ENCODE results near the gene PPRC1. TPM values are rescaled to one million over a fixed set of nuclear protein-coding genes. Genes with fewer than 3 reads are reported as not detected.

The PPRC1 gene
- total RNA-seq: 10 to 100 TPM; 19.8 to 24.4 TPM

GRCh38 chr10:102132563-102133372 is at the start of gene PPRC1:
TSS of gene PPRC1 (plus strand) at chr10:102133040. CDS start at chr10:102133069, 29 bp downstream.
- intact Hi-C loops (cut with DNase I): no loop called here
- under 1% methylated on average over 62 of the region's 64 CpGs for WGBS

GRCh38 chr10:102083541-102083940 is 49.3 kb upstream of the PPRC1 start:
- Histone ChIP-seq H3K36me3 (no peaks in the 10 kb centered on the region), H3K4me3 (no peak overlapping the region), H3K27ac (no peak overlapping the region), H3K4me1 (replicated peaks) (no peaks in the 10 kb centered on the region), H3K9me3 (no peaks in the 10 kb centered on the region), H3K27me3 (replicated peaks; ENCODE audit: insufficient read depth) (no peaks in the 10 kb centered on the region)
- intact Hi-C loops (cut with DNase I): no loop called here
- TF ChIP-seq CTCF (IDR thresholded peaks at IDR 0.05) (no peak), POLR2AphosphoS5 (IDR thresholded peaks at IDR 0.05) (no peak), POLR2A (IDR thresholded peaks at IDR 0.05) (no peak)
- DNase-seq (ENCODE audit: low spot score): no peak
- 96% methylated on average over 3 of the region's 3 CpGs for WGBS

More at GRCh38 chr10:102132563-102133372, at the start of gene PPRC1:
- Histone ChIP-seq H3K4me1 (replicated peaks) (peaks cover 8% of the 10 kb centered on the region), H3K9me3 (no peaks in the 10 kb centered on the region), H3K36me3 (peaks cover 0 to under 1% of the 10 kb centered on the region in 2 donors), H3K27me3 (replicated peaks; ENCODE audit: insufficient read depth) (no peaks in the 10 kb centered on the region), H3K4me3 (peak within 1 kb of the TSS; percentile 85 to 93), H3K27ac (peak within 1 kb of the TSS; percentile 83 to 84)
- peak; percentile 99 for TF ChIP-seq POLR2AphosphoS5 (IDR thresholded peaks at IDR 0.05)
- peak; percentile 71 to 99 (median 92) for TF ChIP-seq CTCF (IDR thresholded peaks at IDR 0.05)
- peak; percentile 54 for TF ChIP-seq POLR2A (IDR thresholded peaks at IDR 0.05)
- DNase-seq (ENCODE audit: low spot score): peak; percentile 98

- TF ChIP-seq POLR2AphosphoS5 (IDR thresholded peaks at IDR 0.05) (no peak), CTCF (IDR thresholded peaks at IDR 0.05) (no peak), POLR2A (IDR thresholded peaks at IDR 0.05) (no peak)
- WGBS: 44% methylated on average over 3 of the region's 3 CpGs
- no peak for DNase-seq (ENCODE audit: low spot score)
- H3K9me3 ChIP-seq: no peaks in the 10 kb centered on the region
- intact Hi-C loops (cut with DNase I): no loop called here
- no peaks in the 10 kb centered on the region for H3K36me3 ChIP-seq
- no peak overlapping the region for H3K27ac ChIP-seq
- no peaks in the 10 kb centered on the region for H3K27me3 ChIP-seq (replicated peaks; ENCODE audit: insufficient read depth)
- no peak overlapping the region for H3K4me3 ChIP-seq
- H3K4me1 ChIP-seq (replicated peaks): no peaks in the 10 kb centered on the region
Measured at GRCh38 chr10:102085336-102085735, 47.5 kb upstream of the PPRC1 start.

GRCh38 chr10:102086196-102086595 is 46.6 kb upstream of the PPRC1 start:
- WGBS: 95% methylated on average over 8 of the region's 8 CpGs
- H3K27me3 ChIP-seq (replicated peaks; ENCODE audit: insufficient read depth): no peaks in the 10 kb centered on the region
- intact Hi-C loops (cut with DNase I): no loop called here
- H3K36me3 ChIP-seq: no peaks in the 10 kb centered on the region
- no peak overlapping the region for H3K4me3 ChIP-seq
- no peaks in the 10 kb centered on the region for H3K9me3 ChIP-seq
- no peak for TF ChIP-seq POLR2A (IDR thresholded peaks at IDR 0.05)
- TF ChIP-seq POLR2AphosphoS5 (IDR thresholded peaks at IDR 0.05): no peak
- no peak for TF ChIP-seq CTCF (IDR thresholded peaks at IDR 0.05)
- no peak for DNase-seq (ENCODE audit: low spot score)
- no peak overlapping the region for H3K27ac ChIP-seq
- H3K4me1 ChIP-seq (replicated peaks): no peaks in the 10 kb centered on the region

- TF ChIP-seq POLR2AphosphoS5 (IDR thresholded peaks at IDR 0.05) (no peak), POLR2A (IDR thresholded peaks at IDR 0.05) (no peak)
- no peak for DNase-seq (ENCODE audit: low spot score)
- 80% methylated on average over 2 of the region's 2 CpGs for WGBS
- Histone ChIP-seq H3K27ac (no peak overlapping the region), H3K27me3 (replicated peaks; ENCODE audit: insufficient read depth) (no peaks in the 10 kb centered on the region), H3K4me3 (no peak overlapping the region), H3K4me1 (replicated peaks) (no peaks in the 10 kb centered on the region), H3K9me3 (no peaks in the 10 kb centered on the region), H3K36me3 (no peaks in the 10 kb centered on the region)
- intact Hi-C loops (cut with DNase I): no loop called here
Measured at GRCh38 chr10:102090772-102091171, 42.1 kb upstream of the PPRC1 start.

All from prostate gland (tissue), 2 donors.